Measurements from ENCODE around the gene ZNF385C.

ZNF385C gene

DNA sequence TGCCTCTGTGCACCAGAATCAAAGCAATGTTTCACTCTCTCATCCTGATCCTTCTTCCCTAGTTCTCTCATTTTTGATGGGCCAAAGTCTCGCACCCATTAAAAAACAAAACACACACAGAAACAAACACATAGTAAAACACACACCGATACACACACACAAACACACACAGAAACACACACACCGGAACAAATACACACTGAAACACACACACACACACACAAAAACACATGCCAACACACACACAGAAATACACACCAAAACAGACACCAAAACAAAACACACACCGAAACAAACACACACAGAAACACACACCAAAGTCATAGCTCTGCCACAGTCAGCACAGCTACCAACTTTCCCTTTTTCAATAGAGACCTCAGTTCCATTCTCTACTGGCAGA lies 33.0 kb upstream of the ZNF385C start:
- DNase-seq (ENCODE audit: low read depth, low spot score) = no peak
- no peak for TF ChIP-seq CTCF (IDR thresholded peaks at IDR 0.05; ENCODE audit: low read depth, low read length)
- in situ Hi-C loops (cut with HindIII; ENCODE audit: low sequenced_read_pairs) = no loop called here
- H3K4me3 ChIP-seq (ENCODE audit: low read depth, low read length) = no peak overlapping the region

- in situ Hi-C loops (cut with HindIII; ENCODE audit: low sequenced_read_pairs) = no loop called here
- TF ChIP-seq CTCF (IDR thresholded peaks at IDR 0.05; ENCODE audit: low read depth, low read length) = no peak
- no peak for DNase-seq (ENCODE audit: low read depth, low spot score)
- H3K4me3 ChIP-seq (ENCODE audit: low read depth, low read length) = no peak overlapping the region
Measured at GRCh38 chr17:42130310-42130936, 32.1 kb upstream of the ZNF385C start.

DNA sequence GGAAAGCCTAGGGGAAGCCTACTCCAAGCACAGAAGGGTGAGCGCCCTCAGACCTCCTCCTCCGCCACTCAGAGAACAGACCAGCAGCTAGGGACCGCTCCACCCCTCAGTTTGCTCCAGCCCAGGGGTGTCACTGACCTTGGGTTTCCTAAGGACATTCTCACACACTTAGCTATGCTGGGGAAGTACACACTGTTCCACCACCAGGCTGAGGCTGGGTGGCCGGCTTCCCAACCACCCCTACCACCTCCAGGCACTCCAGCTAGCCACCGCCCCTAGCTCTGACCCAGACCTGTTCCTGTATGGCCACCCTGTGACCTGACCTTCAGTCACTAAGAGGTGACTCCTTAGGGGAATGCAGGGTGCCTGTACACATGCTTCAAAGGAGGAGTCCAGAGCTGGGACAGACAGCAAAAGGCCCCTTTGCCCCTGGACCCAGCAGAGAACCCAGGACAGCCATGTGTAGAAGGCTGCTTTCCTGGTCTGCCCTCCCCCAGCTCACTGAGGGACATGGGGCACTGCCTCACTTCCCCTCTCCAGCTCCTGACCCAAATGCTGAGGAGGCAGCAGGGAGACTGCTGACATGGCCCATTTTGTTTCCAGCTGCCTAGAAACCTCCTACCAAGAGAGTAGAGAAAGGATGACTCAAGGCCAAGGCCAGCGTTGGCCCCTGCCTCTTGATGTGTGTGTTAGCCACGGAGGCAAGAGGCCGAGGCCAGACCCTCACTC lies 31.0 kb upstream of the ZNF385C start:
- TF ChIP-seq CTCF (IDR thresholded peaks at IDR 0.05; ENCODE audit: low read depth, low read length) = no peak
- in situ Hi-C loops (cut with HindIII; ENCODE audit: low sequenced_read_pairs) = no loop called here
- H3K4me3 ChIP-seq (ENCODE audit: low read depth, low read length) = no peak overlapping the region
- no peak for DNase-seq (ENCODE audit: low read depth, low spot score)

DNA sequence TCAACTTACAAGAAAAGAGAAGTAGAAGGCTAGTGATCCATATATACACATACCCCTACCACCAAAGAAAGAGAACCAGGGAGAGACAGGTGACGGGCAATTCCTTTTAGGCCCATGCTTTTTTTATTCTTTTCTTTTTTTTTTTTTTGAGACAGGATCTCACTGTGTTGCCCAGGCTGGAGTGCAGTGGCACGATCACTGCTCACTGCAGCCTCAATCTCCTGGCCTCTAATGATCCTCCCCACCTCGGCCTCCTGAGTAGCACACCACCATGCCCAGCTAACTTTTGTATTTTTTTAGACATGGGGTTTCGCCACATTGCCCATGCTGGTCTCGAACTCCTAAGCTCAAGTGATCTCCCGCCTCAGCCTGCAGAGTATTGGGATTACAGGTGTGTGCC lies 29.1 kb upstream of the ZNF385C start:
- in situ Hi-C loops (cut with HindIII; ENCODE audit: low sequenced_read_pairs) = no loop called here
- no peak for DNase-seq (ENCODE audit: low read depth, low spot score)
- TF ChIP-seq CTCF (IDR thresholded peaks at IDR 0.05; ENCODE audit: low read depth, low read length) = no peak
- H3K4me3 ChIP-seq (ENCODE audit: low read depth, low read length) = no peak overlapping the region

GRCh38 chr17:42126836-42127235 lies 28.6 kb upstream of the ZNF385C start:
- in situ Hi-C loops (cut with HindIII; ENCODE audit: low sequenced_read_pairs) = no loop called here
- no peak for TF ChIP-seq CTCF (IDR thresholded peaks at IDR 0.05; ENCODE audit: low read depth, low read length)
- H3K4me3 ChIP-seq (ENCODE audit: low read depth, low read length) = no peak overlapping the region
- DNase-seq (ENCODE audit: low read depth, low spot score) = no peak

GRCh38 chr17:42125565-42125964 lies 27.3 kb upstream of the ZNF385C start:
- no peak overlapping the region for H3K4me3 ChIP-seq (ENCODE audit: low read depth, low read length)
- in situ Hi-C loops (cut with HindIII; ENCODE audit: low sequenced_read_pairs) = no loop called here
- TF ChIP-seq CTCF (IDR thresholded peaks at IDR 0.05; ENCODE audit: low read depth, low read length) = no peak
- no peak for DNase-seq (ENCODE audit: low read depth, low spot score)

Measured in astrocyte of the spinal cord (primary cell).